Neuronal stem cell (in vitro differentiated cells): ENCODE measurements around the gene FYN.
A peak's percentile ranks its signal among the peaks of the same experiment; 100 is the strongest.

ENCODE experiments used
- DNase-seq: peaks from one replicate; pipeline ENCODE4 v3.0.0-alpha.2; 2013; ENCODE audit warnings: low spot score
- H2AFZ ChIP-seq: one replicate; pipeline ENCODE4 v1.6.1; 2013; ENCODE audit warnings: mild to moderate bottlenecking, low read length, inconsistent platforms
- H2AK5ac ChIP-seq: 2 replicates; pipeline ENCODE4 v1.6.1; 2013; ENCODE audit warnings: low read depth, mild to moderate bottlenecking, inconsistent platforms, low read length, moderate library complexity, mixed read lengths
- H2BK120ac ChIP-seq: 2 replicates; pipeline ENCODE4 v1.6.1; 2013; ENCODE audit warnings: low read depth, mild to moderate bottlenecking, inconsistent platforms, low read length, moderate library complexity, mixed read lengths
- H2BK12ac ChIP-seq: one replicate; pipeline ENCODE4 v1.6.1; 2013; ENCODE audit warnings: low read length, inconsistent platforms
- H2BK15ac ChIP-seq: 2 replicates; pipeline ENCODE4 v1.6.1; 2013; ENCODE audit warnings: mild to moderate bottlenecking, low read length, inconsistent platforms, mixed read lengths
- H2BK5ac ChIP-seq: one replicate; pipeline ENCODE4 v1.6.1; 2013; ENCODE audit warnings: inconsistent platforms, mild to moderate bottlenecking, low read length, moderate library complexity
- H3K14ac ChIP-seq: one replicate; pipeline ENCODE4 v1.6.1; 2013; ENCODE audit warnings: low read length, inconsistent platforms
- H3K18ac ChIP-seq: 2 replicates; pipeline ENCODE4 v1.6.1; 2013; ENCODE audit warnings: low read length, inconsistent platforms
- H3K23ac ChIP-seq: 2 replicates; pipeline ENCODE4 v1.6.1; 2013; ENCODE audit warnings: low read depth, mild to moderate bottlenecking, mixed read lengths, low read length, inconsistent platforms; ENCODE audit not compliant: poor library complexity
- H3K27ac ChIP-seq: replicated peaks from 3 replicates; pipeline ENCODE4 v1.5.1; 2013; ENCODE audit warnings: low read length, inconsistent platforms
- H3K27me3 ChIP-seq, 3 experiments: 2 replicates each; pipeline ENCODE4 v1.6.1; 2013; ENCODE audit warnings: low read length in 3 of 3, mild to moderate bottlenecking in 2 of 3, inconsistent platforms in 1 of 3, low read depth in 1 of 3, mixed read lengths in 1 of 3, moderate library complexity in 1 of 3; ENCODE audit not compliant: control insufficient read depth in 3 of 3, insufficient read depth in 3 of 3
- H3K36me3 ChIP-seq, 2 donors: replicated peaks in 1 of 2; 2 replicates each; pipeline ENCODE4 v1.6.1; 2013; ENCODE audit warnings: low read length in 2 of 2; ENCODE audit not compliant: control insufficient read depth in 2 of 2, insufficient read depth in 2 of 2
- H3K4ac ChIP-seq: 2 replicates; pipeline ENCODE4 v1.6.1; 2013; ENCODE audit warnings: inconsistent platforms, mild to moderate bottlenecking, low read length, moderate library complexity
- H3K4me1 ChIP-seq, 2 donors: 1 replicate in 1 of 2; 2 replicates in 1 of 2; pipeline ENCODE4 v1.6.1; 2013; ENCODE audit warnings: low read length in 2 of 2, low read depth in 1 of 2; ENCODE audit not compliant: control insufficient read depth in 2 of 2, insufficient read depth in 1 of 2
- H3K4me2 ChIP-seq: one replicate; pipeline ENCODE4 v1.6.1; 2013; ENCODE audit warnings: mild to moderate bottlenecking, low read length, inconsistent platforms; ENCODE audit not compliant: insufficient read depth, poor library complexity, severe bottlenecking
- H3K4me3 ChIP-seq, 2 donors: 2 replicates each; pipeline ENCODE4 v1.5.1; 2013; ENCODE audit warnings: low read length in 2 of 2, mild to moderate bottlenecking in 2 of 2, inconsistent platforms in 1 of 2, moderate library complexity in 1 of 2
- H3K79me1 ChIP-seq: one replicate; pipeline ENCODE4 v1.6.1; 2013; ENCODE audit warnings: low read depth, mild to moderate bottlenecking, inconsistent platforms, low read length, moderate library complexity
- H3K9ac ChIP-seq: one replicate; pipeline ENCODE4 v1.6.1; 2013; ENCODE audit warnings: mild to moderate bottlenecking, low read depth, low read length, inconsistent platforms; ENCODE audit not compliant: poor library complexity
- H3K9me3 ChIP-seq, 2 donors: replicated peaks in 1 of 2; 2 replicates each; pipeline versions ENCODE3 to v1.6.1; 2013; ENCODE audit warnings: low read length in 2 of 2, mild to moderate bottlenecking in 2 of 2, inconsistent platforms in 1 of 2, low read depth in 1 of 2, mixed read lengths in 1 of 2, moderate library complexity in 1 of 2; ENCODE audit not compliant: control insufficient read depth in 2 of 2, insufficient read depth in 1 of 2
- H4K8ac ChIP-seq: one replicate; pipeline ENCODE4 v1.6.1; 2013; ENCODE audit warnings: low read depth, mild to moderate bottlenecking, inconsistent platforms, low read length, moderate library complexity
- H4K91ac ChIP-seq: one replicate; pipeline ENCODE4 v1.6.1; 2013; ENCODE audit warnings: low read length, low read depth, mild to moderate bottlenecking, inconsistent platforms; ENCODE audit not compliant: poor library complexity
- WGBS, 2 donors: extraction: QIAGEN DNeasy Blood & Tissue Kit; methylation state at CpG; one replicate each; pipeline ENCODE4 v1.1.7; 2013; ENCODE audit warnings: missing lambda C conversion rate in 2 of 2, mixed read lengths in 1 of 2; ENCODE audit not compliant: insufficient read length in 2 of 2, insufficient replicate concordance in 1 of 2; ENCODE audit errors: extremely low coverage in 2 of 2; 5-methylcytosine and 5-hydroxymethylcytosine counted together

The FYN gene

GRCh38 chr6:111734068-111735061 is 138.9 kb downstream of the FYN start:
- peaks cover 10% of the 10 kb centered on the region for H3K79me1 ChIP-seq
- no peak overlapping the region for H3K4ac ChIP-seq
- no peak overlapping the region for H3K4me3 ChIP-seq
- peaks cover 11 to 58% of the 10 kb centered on the region in 2 donors for H3K36me3 ChIP-seq
- no peak overlapping the region for H2BK15ac ChIP-seq
- H3K4me1 ChIP-seq, result peaks cover 20 to 49% of the 10 kb centered on the region in 2 donors
- no peak overlapping the region for H2BK5ac ChIP-seq
- no peak overlapping the region for H3K27ac ChIP-seq
- no CpG with 5 or more reads among the region's 4 CpGs for WGBS, 2 donors
- H2BK12ac ChIP-seq, result no peak overlapping the region
- no peak for DNase-seq
- no peak overlapping the region for H3K14ac ChIP-seq
- no peak overlapping the region for H3K4me2 ChIP-seq
- no peak overlapping the region for H4K91ac ChIP-seq
- H4K8ac ChIP-seq, result no peak overlapping the region
- H3K18ac ChIP-seq, result no peak overlapping the region
- no peak overlapping the region for H3K9ac ChIP-seq
- peaks cover 14 to 20% of the 10 kb centered on the region in 2 donors for H3K9me3 ChIP-seq
- H2AFZ ChIP-seq, result no peak overlapping the region
- H2BK120ac ChIP-seq, result no peak overlapping the region
- H3K27me3 ChIP-seq, result no peaks in the 10 kb centered on the region
- H2AK5ac ChIP-seq, result no peak overlapping the region
- H3K23ac ChIP-seq, result no peak overlapping the region

DNA sequence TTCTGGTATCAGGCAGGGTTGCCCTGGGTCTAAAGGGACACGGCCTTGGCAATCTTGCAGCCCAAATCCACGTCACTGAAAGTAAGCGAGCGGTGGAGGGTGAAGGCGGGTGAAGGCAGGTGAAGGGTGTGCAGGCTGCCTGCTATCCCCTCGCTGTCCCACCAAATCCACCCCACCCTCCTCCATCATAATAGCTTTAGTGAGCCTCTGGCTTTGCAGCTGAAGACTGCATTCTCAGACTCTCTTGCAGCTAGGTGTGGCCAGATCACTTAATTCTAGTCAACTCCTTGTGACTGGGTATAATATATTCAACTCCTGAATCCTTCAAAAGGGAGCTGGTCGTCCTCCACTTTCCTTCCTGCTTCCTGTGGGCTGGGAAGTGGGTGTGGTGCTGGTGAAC is 140.9 kb downstream of the FYN start:
- Histone ChIP-seq H3K18ac (peak overlapping the region; percentile 86), H3K4me3 (no peak overlapping the region), H2BK12ac (no peak overlapping the region), H3K14ac (no peak overlapping the region), H2AFZ (no peak overlapping the region), H3K4me1 (peaks cover 20 to 49% of the 10 kb centered on the region in 2 donors), H2BK5ac (no peak overlapping the region), H4K91ac (no peak overlapping the region), H3K79me1 (peaks cover 5% of the 10 kb centered on the region), H3K23ac (no peak overlapping the region), H3K27ac (peak overlapping the region; percentile 44), H2AK5ac (peak overlapping the region; percentile 40), H3K9me3 (peaks cover 14 to 25% of the 10 kb centered on the region in 2 donors), H3K4me2 (no peak overlapping the region), H2BK120ac (no peak overlapping the region), H3K9ac (no peak overlapping the region), H4K8ac (no peak overlapping the region), H3K4ac (no peak overlapping the region), H3K27me3 (no peaks in the 10 kb centered on the region), H3K36me3 (peaks cover 11 to 40% of the 10 kb centered on the region in 2 donors), H2BK15ac (no peak overlapping the region)
- no peak for DNase-seq
- no CpG with 5 or more reads among the region's 7 CpGs for WGBS, 2 donors

DNA sequence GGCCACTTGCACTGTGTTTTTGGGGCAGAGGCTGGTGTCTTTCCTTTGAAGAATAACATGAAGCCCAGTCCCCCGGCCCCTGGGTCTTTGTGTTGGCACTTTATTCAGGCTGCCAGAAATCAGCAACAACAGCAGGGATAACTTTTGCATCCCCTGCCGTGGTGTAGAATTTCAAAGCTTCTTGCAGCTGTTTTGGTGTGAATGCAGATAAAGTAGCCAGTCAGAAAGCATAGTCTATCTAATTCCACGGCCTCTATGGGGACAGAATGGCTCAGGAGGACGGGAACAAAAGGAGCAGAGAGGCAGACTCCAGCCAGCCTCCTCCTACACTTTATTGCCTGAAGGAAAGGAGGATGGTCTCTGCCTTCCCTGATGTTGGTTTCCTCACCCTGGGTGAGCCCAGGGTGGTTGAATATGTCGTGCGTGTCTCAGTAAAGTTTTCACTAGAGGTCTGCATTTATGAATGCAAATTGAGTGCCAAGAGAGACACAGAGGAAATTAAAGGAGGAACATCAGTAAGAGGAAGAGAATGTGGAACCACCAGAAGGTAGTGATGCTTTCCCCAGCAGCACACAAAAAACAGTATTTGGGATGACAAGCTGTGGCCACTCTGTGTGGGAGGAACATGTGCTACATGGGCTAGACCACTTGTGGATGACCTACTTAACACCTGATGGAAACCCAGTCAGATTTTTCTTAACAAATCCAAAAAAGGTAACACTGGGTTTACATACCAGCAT is 141.6 kb downstream of the FYN start:
- no peak overlapping the region for H2BK15ac ChIP-seq
- H4K91ac ChIP-seq, result no peak overlapping the region
- H3K79me1 ChIP-seq, result peaks cover 5% of the 10 kb centered on the region
- no peak overlapping the region for H2BK12ac ChIP-seq
- peak overlapping the region; percentile 45 for H3K4me2 ChIP-seq
- H3K9me3 ChIP-seq, result peaks cover 14 to 27% of the 10 kb centered on the region in 2 donors
- peak overlapping the region; percentile 92 for H3K27ac ChIP-seq
- peaks cover 11 to 41% of the 10 kb centered on the region in 2 donors for H3K36me3 ChIP-seq
- H2AK5ac ChIP-seq, result no peak overlapping the region
- no CpG with 5 or more reads among the region's 6 CpGs for WGBS, 2 donors
- H2BK5ac ChIP-seq, result no peak overlapping the region
- no peak overlapping the region for H3K4me3 ChIP-seq
- H3K4me1 ChIP-seq, result peaks cover 20 to 49% of the 10 kb centered on the region in 2 donors
- H4K8ac ChIP-seq, result no peak overlapping the region
- H3K9ac ChIP-seq, result no peak overlapping the region
- no peak overlapping the region for H2AFZ ChIP-seq
- peak; percentile 65 for DNase-seq
- H3K27me3 ChIP-seq, result no peaks in the 10 kb centered on the region
- H3K23ac ChIP-seq, result no peak overlapping the region
- H3K14ac ChIP-seq, result no peak overlapping the region
- H2BK120ac ChIP-seq, result no peak overlapping the region
- H3K18ac ChIP-seq, result no peak overlapping the region
- H3K4ac ChIP-seq, result no peak overlapping the region

DNA sequence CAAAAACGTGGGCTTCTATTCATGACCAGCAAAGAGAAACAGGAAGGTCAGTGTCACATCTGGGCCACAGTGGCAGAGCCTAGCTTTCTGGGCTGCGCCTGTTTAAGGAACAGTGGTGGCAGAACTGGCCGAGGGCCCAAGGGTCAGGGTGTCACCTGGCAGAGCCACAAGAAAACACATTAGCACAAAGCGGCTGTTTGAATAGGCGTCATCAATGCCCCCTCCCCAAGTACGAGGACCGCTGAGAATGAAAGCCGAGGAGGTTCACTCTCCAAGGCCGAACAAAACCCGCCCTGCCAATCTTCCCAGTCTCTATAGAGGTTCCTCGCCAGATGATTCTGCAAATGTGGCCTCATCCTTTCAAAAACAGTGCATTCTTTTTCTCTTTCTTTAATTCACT is 142.4 kb downstream of the FYN start:
- Histone ChIP-seq H3K4me1 (peaks cover 20 to 43% of the 10 kb centered on the region in 2 donors), H3K36me3 (peaks cover 11 to 41% of the 10 kb centered on the region in 2 donors)

More for the DNA sequence above, 142.4 kb downstream of the FYN start:
- H4K91ac ChIP-seq, result no peak overlapping the region
- H2BK12ac ChIP-seq, result no peak overlapping the region
- peak overlapping the region; percentile 92 for H3K27ac ChIP-seq
- H3K4ac ChIP-seq, result no peak overlapping the region
- no peak overlapping the region for H3K23ac ChIP-seq
- no peak overlapping the region for H2BK15ac ChIP-seq
- H3K27me3 ChIP-seq, result no peaks in the 10 kb centered on the region
- no peak overlapping the region for H3K14ac ChIP-seq
- no peak overlapping the region for H3K9ac ChIP-seq
- H3K79me1 ChIP-seq, result peaks cover 5% of the 10 kb centered on the region
- DNase-seq, result peak; percentile 50
- H2BK5ac ChIP-seq, result no peak overlapping the region
- WGBS, 2 donors, result no CpG with 5 or more reads among the region's 11 CpGs
- no peak overlapping the region for H3K4me2 ChIP-seq
- H4K8ac ChIP-seq, result no peak overlapping the region
- no peak overlapping the region for H2BK120ac ChIP-seq
- no peak overlapping the region for H3K4me3 ChIP-seq
- H3K18ac ChIP-seq, result no peak overlapping the region
- no peak overlapping the region for H2AFZ ChIP-seq
- peaks cover 14 to 27% of the 10 kb centered on the region in 2 donors for H3K9me3 ChIP-seq
- no peak overlapping the region for H2AK5ac ChIP-seq
